Measurements from ENCODE around the gene MEX3C. TPM values are rescaled to one million over a fixed set of nuclear protein-coding genes. Genes with fewer than 3 reads are reported as not detected.

MEX3C gene
- 18.8 to 26.0 TPM (median 24.7 TPM) in 5 replicates for total RNA-seq (2022; extraction: Qiagen RNA extraction; ENCODE audit: low read depth)

GRCh38 chr18:51197661-51198424, at the start of gene MEX3C:
Gene MEX3C, minus strand, starts transcription at chr18:51197681. Its CDS starts 361 bp downstream, at chr18:51197320.

Other genes starting within 250 kb of the MEX3C start
- 4.4 to 5.2 TPM (median 4.5 TPM) in 5 replicates for gene ELAC1, start 229.6 kb downstream of the MEX3C start, total RNA-seq (2022; extraction: Qiagen RNA extraction; ENCODE audit: low read depth)
- 47.0 to 70.3 TPM (median 59.2 TPM) in 5 replicates for gene SMAD4, start 167.5 kb downstream of the MEX3C start, total RNA-seq (2022; extraction: Qiagen RNA extraction; ENCODE audit: low read depth)

All from A549 treated with DMSO at 1 μM for 4 hours (cell line).